WI38 (cell line): ENCODE data around the gene SMIM5.
A peak's percentile ranks its signal among the peaks of the same experiment; 100 is the strongest.

Experiments
- H3K4me3 ChIP-seq: 2 replicates; pipeline ENCODE4 v1.5.1; 2011; ENCODE audit warnings: low read depth, mild to moderate bottlenecking, control low read depth, low read length
- TF ChIP-seq, protein P1 (sequence below): IDR thresholded peaks from 2 replicates; pipeline ENCODE4 v1.5.1; 2012; ENCODE audit warnings: low read depth, mild to moderate bottlenecking, control low read depth, low read length

The SMIM5 gene

DNA sequence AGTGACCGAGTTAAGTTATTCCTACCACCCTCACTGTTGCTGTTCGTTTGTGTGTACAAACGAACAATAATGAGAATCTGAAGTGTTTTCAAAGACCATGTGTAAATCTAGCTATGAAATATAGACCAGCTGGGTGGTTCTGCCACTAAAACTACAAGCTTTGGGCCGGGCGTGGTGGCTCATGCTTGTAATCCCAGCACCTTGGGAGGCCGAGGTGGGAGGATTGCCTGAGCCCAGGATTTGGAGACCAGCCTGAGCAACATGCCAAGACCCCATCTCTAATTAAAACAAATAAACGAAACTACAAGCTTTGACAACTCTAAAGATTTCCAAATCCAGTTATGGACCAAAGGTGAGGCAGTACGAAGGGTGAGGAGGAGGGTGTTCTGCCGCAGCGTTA, 32.7 kb downstream of the SMIM5 start:
- peak overlapping the region; percentile 100 for H3K4me3 ChIP-seq

DNA sequence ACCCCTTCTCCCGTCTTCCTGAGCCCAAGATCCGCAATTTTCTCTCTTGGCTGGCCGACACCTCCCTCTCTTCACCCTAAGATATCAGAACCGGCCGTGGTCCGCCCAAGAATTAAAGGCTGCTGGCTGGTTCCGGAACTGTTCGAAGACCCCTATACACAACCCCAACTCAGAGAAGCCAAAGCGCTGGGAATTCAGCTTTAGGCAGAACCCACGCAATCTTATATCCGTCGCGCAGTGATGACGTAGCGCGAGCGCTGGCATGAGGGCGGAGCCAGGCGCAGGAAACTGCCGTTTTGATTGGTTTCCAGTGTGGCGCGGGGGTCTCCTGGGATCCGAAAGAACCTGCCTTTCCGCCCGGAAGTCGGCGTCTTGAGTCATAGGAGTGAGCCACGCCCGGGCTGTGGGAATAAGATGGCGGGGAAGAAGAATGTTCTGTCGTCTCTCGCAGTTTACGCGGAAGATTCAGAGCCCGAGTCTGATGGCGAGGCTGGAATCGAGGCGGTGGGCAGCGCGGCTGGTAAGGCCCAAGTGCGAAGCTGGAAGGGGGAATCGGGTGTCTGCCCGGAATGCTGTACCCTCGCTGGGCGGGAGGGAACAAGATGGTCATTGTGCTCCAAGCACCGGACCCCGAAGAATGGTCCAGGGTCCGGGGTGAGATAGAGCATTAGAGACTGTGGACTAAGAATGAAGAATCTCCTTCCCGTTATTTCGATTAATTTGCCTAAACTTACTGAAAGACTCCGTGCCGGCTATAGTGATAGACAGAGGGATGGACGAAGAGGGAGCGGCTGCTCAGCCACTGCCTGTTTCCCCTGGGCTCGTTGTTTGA, 33.9 kb downstream of the SMIM5 start, which contains the start of the genes RECQL5 and SAP30BP:
TSS of gene RECQL5 (minus strand) at position 196 of the 832 bp plus-strand sequence. CDS start 597 bp downstream, outside the sequence.
TSS of gene SAP30BP (plus strand) at position 380 of the 832 bp plus-strand sequence. CDS start at position 415, 35 bp downstream.
- TF ChIP-seq, protein P1, sequence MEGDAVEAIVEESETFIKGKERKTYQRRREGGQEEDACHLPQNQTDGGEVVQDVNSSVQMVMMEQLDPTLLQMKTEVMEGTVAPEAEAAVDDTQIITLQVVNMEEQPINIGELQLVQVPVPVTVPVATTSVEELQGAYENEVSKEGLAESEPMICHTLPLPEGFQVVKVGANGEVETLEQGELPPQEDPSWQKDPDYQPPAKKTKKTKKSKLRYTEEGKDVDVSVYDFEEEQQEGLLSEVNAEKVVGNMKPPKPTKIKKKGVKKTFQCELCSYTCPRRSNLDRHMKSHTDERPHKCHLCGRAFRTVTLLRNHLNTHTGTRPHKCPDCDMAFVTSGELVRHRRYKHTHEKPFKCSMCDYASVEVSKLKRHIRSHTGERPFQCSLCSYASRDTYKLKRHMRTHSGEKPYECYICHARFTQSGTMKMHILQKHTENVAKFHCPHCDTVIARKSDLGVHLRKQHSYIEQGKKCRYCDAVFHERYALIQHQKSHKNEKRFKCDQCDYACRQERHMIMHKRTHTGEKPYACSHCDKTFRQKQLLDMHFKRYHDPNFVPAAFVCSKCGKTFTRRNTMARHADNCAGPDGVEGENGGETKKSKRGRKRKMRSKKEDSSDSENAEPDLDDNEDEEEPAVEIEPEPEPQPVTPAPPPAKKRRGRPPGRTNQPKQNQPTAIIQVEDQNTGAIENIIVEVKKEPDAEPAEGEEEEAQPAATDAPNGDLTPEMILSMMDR, result no peak
- H3K4me3 ChIP-seq, result peak within 1 kb of the TSS; percentile 100

More for the DNA sequence above, 32.7 kb downstream of the SMIM5 start:
- TF ChIP-seq, protein P1, result no peak

DNA sequence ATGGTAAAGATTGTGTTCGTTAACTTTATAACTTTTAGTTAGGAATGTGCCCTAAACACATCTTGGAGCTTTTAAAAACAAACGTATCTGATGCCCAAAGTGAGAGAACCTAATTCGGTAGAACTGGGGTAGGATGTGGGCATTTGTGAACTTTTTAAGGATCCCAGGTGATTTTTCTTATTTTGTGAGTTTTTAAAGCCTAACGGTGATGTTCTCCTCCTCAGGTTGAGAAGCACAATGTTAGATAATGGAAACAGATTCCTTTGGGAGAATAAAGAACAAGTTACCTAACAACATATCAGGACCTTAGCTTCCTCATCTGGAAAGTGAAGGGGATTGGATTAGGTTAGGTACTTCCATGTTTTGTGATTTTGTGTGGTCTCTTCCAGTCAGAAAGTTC, 34.6 kb downstream of the SMIM5 start:
- H3K4me3 ChIP-seq, result peak overlapping the region; percentile 100
- TF ChIP-seq, protein P1, result no peak

DNA sequence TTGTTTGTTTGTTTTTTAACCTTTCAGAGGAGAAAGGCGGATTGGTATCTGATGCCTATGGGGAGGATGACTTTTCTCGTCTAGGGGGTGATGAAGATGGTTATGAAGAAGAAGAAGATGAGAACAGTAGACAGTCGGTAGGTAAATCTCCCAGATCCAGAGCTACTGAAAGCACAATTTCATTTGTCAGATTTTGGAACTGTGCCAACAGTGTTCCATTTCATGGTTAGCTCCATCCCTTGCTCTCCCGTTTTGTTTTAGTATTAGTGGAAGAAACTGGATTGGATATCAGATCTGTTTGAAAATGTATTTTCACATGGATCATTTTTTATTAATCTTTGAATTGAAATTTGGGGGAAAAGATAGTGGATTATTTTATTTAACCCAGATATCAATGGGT, 35.3 kb downstream of the SMIM5 start:
- peak overlapping the region; percentile 100 for H3K4me3 ChIP-seq

DNA sequence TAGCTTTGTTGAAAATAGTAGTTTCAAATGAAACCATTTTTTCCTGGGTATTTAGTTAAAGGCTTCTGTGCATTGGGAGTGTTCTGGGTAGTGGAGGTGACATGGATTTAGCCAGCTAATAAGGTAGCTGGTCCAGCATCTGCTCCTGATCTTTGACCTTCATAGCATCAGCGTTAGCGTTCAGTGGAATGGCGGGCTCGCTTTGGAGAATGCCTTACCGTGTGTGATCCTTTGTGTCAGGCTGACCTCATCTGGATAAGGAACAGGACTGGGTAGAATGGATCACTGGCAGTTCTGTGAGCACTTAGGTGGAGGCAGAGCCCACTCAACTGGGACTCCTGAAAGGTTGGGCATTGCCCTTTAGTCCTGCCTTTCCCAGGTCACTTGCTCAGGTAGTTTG, 37.6 kb downstream of the SMIM5 start:
- TF ChIP-seq, protein P1, result no peak
- no peak overlapping the region for H3K4me3 ChIP-seq

More for the DNA sequence above, 35.3 kb downstream of the SMIM5 start:
- TF ChIP-seq, protein P1, result no peak

DNA sequence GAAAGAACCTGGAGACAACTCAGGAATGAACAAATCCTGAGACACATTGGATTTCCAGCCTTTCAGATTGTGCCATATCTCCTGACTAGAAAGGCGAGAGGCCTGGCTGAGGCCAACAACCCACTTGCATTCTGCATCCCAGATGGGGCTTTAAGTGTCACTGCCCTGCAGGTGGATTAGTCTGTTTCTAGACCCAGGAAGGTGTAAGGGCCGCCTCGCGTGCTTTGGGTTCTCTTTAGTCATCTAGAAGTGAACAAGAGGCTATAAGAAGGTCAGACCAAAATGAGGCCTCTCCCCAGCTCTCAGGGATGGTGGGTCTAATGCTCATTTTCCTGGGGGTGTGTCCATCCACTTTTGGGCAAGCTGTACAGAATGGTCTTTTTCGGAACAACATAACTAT, 38.8 kb downstream of the SMIM5 start:
- H3K4me3 ChIP-seq, result no peak overlapping the region
- TF ChIP-seq, protein P1, result no peak

DNA sequence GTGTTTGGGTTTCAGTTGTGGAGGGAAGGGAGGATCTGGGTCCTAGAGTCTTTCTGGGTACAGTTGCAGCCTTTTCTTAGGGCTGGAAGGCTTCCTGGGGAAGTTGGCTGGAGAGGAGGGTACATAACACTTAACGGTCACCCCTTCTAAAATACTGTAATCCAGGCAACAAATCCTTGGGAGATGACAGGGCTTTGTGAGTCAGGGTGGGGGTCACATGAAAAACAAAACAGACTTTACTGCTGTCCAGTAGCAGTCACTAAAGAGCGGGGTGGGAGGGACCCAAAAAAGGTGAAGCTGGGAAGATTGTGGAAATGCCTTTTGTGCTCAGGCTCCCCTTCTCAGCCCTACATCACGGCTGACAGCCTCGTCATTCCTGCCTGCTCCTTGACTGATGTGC, 40.3 kb downstream of the SMIM5 start:
- H3K4me3 ChIP-seq, result no peak overlapping the region
- TF ChIP-seq, protein P1, result no peak
